Suppressor macrophage treated with lipopolysaccharide for 4 hours (primary cell): Measurements from ENCODE around the gene ERCC8.
"Not testable (repeated sequence)": the region's sequence is repeated elsewhere in the genome, so short reads cannot be mapped to it uniquely, and the experiment has no call there.

Experiments used
- DNase-seq: peaks from one replicate; pipeline ENCODE4 v3.0.0-alpha.2; 2020

The ERCC8 gene

DNA sequence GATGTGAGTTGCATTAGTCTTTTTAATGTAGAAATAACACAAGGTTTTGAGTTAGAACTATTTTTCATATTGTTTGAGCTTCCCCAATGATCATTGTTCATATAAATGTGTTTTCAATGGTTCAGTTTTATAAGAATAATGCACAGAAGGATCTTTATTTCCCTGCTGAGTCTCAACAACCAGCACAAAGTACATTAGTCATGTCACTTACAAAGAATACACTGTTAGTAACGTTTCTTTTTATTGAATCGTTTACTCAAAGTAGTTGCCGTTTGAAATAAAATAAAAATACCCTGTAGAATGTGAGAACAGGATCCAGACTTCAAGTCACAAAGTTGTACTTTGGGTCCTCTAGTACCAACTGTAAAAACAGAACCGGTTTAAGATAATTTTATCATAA is 41.5 kb downstream of the ERCC8 start:
- DNase-seq: no peak

GRCh38 chr5:60896991-60897390 is 47.9 kb downstream of the ERCC8 start:
- DNase-seq: no peak

DNA sequence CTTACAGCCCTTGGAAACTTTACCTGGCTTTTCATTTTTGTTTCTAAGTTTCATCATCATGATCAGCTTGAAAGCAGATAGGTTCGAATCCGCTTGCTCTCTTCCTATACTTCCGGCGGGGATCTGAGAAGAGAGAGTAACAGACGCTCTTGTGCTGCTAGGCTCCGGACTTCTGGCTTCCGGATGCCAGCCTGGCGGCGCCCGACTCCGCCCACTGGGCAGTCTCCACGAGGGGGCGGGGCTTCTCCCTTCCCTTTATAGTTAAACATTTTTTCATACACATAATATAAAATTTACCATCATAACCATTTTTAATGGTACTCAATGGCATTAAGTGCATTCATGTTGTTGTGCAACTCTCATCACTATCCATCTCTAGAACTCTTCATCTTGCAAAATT is 51.3 kb downstream of the ERCC8 start:
- no peak for DNase-seq

- no peak for DNase-seq
These were observed 53.2 kb downstream of the ERCC8 start for GRCh38 chr5:60891667-60892066.

- no peak for DNase-seq
These were observed 56.4 kb downstream of the ERCC8 start for GRCh38 chr5:60888359-60889061.

- DNase-seq: no peak
These were observed 57.1 kb downstream of the ERCC8 start for GRCh38 chr5:60887746-60888145.

DNA sequence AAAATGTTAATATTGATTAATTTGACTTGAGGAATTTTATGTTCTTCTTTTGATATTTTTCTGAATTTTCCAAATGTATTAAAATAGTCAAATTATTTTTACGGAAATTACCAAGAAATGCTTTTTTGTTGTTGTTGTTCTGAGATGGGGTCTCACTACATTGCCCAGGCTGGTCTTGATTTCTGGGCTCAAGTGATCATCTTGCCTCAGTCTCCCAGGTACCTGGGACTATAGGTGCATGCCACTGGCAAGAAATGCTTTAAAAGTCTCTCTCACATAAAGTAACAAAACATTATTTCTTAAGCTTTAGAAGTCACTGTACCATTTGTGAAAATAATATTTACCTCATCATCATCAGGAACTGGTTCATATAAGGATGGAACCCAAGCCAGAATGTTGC is 57.8 kb downstream of the ERCC8 start:
- no peak for DNase-seq

DNA sequence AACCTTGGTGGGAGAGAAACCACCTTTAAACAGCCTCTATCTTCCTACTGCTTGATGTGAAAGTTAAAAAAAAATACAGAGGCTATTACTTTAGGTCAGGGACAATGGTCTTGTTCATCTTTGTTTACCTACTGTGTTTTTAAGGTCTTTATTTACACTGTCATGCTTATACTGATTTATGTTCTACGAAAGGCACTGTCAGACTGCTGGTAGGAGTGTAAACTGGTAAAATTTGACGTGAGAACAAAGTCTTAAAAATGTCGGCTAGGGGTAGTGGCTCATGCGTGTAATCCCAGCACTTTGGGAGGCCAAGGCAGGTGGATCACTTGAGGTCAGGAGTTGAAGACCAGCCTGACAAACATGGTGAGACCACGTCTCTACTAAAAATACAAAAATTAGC is 58.7 kb downstream of the ERCC8 start:
- no peak for DNase-seq

GRCh38 chr5:60883229-60883628 is 61.6 kb downstream of the ERCC8 start:
- DNase-seq: peak; percentile 26

DNA sequence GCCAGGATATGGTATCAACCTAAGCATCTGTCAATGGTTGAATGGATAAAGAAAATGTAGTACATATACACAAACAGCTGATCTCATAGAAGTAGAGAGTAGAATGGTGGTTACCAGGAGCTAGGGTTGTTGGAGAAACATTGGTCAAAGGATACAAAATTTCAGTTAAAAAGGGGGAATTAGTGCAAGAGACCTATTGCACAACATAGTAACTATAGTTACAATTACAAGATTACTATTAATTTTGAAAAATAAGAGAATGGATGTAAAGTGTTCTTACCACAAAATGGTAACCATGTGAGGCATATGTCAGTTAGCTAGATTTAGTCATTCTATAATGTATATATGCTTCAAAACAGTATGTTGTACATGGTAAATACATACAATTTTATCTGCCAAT is 72.0 kb downstream of the ERCC8 start:
- DNase-seq: no peak

GRCh38 chr5:60870857-60871256 is 74.0 kb downstream of the ERCC8 start:
- no peak for DNase-seq

DNA sequence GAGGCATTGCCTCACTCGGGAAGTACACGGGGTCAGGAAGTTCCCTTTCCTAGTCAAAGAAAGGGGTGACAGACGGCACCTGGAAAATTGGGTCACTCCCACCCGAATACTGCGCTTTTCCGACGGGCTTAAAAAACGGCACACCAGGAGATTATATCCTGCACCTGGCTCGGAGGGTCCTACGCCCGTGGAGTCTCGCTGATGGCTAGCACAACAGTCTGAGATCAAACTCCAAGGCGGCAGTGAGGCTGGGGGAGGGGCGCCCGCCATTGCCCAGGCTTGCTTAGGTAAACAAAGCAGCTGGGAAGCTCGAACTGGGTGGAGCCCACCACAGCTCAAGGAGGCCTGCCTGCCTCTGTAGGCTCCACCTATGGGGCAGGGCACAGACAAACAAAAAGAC is 84.3 kb downstream of the ERCC8 start:
- not testable (repeated sequence) for DNase-seq

DNA sequence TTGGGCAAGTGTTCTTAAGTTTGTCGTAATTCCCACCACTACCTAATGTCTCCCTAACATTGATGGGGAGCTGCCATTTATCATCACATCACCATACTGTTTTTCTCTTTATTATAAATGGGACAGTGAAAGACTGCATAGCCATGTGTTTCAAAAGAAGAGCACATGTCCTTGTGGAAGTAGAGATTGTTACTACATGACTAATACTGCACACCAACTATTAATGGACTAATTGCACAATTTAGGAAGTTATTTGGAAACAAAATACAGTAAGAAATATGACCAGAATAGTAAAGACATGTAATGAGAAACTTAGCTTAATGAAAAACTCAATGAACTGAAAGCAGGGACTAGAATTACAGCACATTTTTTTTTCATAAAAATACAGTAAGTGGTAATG is 88.8 kb downstream of the ERCC8 start:
- DNase-seq: peak; percentile 65

- no peak for DNase-seq
These were observed 91.9 kb downstream of the ERCC8 start for GRCh38 chr5:60852940-60853339.

DNA sequence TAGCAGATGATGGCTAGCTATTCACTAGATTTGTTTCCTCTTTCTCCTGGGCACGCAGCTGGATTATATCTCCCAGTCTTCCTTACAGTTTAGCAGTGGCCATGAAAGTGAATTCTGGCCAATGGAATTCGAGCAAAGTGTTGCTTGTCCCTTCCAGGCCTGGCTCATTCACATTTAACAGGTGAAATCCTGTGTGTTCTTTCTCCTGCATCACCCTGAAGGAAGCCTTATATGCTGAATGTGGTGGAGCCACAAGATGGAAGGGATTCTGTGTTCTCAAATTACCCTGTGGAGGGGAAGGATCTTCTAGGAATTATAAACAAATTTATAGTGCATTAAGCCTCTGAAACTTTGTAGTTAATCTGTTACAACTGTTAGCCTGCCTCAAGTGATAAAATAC is 92.6 kb downstream of the ERCC8 start:
- DNase-seq: no peak

DNA sequence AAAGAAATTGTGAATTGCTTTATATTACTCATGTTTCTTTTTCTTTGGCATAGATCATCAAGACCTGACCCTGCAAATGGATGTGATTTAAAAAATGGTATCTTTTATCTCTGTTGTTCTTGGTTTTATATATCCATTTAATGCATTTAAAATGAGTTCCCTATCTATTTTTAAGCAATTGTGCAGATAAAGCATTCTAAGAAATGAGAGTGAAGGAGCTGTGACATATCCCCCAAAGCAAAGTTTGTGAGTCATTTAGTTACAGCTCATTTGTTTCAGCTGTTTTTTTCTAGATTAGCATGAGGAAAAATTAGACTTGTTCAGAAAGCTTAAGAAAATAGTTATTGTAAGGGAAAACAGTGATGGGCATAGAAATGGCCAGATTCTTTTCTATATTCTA is 93.2 kb downstream of the ERCC8 start:
- DNase-seq: no peak

DNA sequence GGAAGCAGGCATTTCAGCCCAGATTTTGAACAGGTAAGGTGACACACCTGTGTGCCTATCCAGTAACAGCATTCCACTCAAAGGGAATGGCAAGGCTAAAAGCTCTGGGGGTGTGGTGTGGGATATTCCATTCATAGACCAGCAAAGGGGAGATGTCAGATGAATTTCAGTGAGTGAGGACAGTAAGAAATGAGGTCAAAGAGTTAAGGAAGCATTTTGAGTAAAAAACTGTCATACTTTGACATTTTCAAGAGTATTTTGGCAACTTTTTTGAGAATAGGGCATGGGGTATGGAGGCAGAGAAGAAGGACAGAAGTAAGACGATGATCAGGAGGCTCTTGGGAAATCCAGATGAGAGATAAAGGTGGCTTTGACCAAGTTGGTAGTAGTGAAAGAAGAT is 98.6 kb downstream of the ERCC8 start:
- no peak for DNase-seq

GRCh38 chr5:60843936-60844905 is 100.6 kb downstream of the ERCC8 start, which contains the start of gene ELOVL7:
TSS of gene ELOVL7 (minus strand) at chr5:60844269. CDS start at chr5:60787397, 56,872 bp downstream.
- DNase-seq: peak; percentile 81

DNA sequence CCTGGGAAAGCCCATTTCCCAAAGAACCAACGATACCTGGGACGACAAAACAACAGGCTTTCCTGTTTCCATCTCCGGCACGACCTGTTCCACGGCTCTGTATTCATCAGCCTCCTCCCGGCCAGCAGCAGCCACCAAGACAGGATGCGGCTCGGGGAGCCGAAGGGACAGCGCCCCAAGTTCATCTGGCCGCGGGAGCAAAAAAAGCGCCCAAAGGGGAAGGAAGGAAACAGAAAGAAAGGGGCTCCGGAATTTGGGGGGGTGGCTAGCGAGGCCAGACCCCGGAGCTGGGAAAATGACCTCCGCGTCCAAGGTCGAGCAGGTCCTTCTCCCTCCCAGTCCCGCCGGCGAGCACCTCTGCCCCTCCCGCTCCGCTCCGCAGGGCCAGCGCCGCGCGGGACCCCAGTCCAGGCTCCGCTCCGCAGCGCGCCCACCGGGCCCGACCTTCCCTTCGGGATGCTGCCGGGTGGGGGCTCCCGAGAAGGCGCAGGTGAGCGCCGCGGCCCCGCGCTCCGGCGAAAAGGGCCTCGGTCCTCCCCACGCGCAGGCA is 101.4 kb downstream of the ERCC8 start:
- DNase-seq: peak; percentile 32

DNA sequence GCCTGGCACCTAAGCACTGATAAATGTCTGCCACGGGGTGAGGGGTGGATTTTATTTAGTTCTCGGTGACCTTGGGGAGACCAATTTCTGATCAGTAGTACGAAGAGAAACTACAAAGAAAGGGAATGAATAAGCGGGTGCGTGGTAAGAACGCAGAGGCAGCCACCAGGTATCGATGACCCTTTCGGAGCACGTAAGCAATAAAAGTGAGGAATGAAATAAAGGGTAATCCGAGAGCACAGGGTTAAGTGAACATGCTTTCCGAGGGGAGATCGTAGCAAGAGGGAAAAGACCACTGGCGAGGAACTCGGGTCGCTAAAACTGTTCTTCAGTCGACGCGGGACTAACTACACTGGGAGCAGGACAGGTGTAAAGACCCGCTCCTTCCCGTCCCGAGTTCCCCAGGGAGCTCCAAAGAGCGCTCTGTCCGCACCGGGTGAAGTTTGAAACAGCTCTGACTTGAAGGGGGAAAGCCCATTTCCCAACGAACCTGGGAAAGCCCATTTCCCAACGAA is 101.9 kb downstream of the ERCC8 start:
- DNase-seq: no peak

GRCh38 chr5:60841361-60841760 is 103.5 kb downstream of the ERCC8 start:
- no peak for DNase-seq

- DNase-seq: no peak
These were observed 108.7 kb downstream of the ERCC8 start for GRCh38 chr5:60836131-60836530.

DNA sequence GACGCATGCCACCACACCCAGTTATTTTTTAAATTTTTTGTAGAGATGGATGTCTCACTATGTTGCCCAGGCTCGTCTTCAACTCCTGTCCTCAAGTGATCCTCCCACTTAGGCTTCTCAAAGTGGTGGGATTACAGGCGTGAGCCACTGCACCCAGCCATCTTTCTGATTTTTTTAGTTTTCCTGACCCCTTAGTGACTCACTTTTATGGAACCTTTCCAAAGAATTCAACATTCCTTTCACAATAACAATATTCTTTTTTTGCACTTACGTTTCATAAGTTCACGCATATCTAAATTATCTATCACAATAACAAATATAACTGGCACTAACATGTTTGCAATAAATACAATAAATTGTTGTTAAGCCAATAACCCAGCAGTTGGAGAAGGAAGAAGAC is 109.3 kb downstream of the ERCC8 start:
- no peak for DNase-seq

DNA sequence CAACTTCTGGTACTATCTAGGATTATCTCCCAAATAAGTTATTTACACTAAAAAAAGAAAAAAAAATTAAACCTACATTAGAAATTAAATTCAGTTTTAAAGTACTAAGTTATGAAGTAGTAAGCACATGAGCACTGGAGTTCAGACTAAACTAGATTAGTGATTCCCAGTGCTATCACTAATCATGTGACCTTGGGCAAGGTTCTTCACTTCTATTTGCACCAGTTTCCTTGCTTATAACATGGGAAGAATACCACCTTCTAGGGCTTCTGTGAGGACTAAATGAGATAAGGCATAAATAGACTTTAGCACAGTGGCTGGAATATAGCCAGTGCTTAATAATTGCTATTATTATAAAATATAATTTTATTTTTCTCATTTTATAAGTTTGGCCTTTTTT is 111.3 kb downstream of the ERCC8 start:
- no peak for DNase-seq
